ENCODE measurements around the gene TINCR. TPM values are rescaled to one million over a fixed set of nuclear protein-coding genes. Genes with fewer than 3 reads are reported as not detected.

The TINCR gene
- total RNA-seq, 1 experiment from 2014 or later: 0.21 TPM

- H3K27me3 Mint-ChIP-seq (ENCODE audit: insufficient read depth, unreplicated experiment): peaks cover 35% of the 10 kb centered on the region
- TF ChIP-seq CTCF (IDR thresholded peaks at IDR 0.05; ENCODE audit: unreplicated experiment): no peak
These were observed 45.6 kb downstream of the TINCR start for GRCh38 chr19:5522106-5522505.

GRCh38 chr19:5520501-5520900 lies 47.3 kb downstream of the TINCR start:
- POLR2A ChIA-PET: interaction anchor here (1.2 kb wide), 1 partner anchor 38 kb away, joined by 5 read pairs; no protein-coding TSS in a partner anchor
- CTCF ChIA-PET: interaction anchor here (0.6 to 1.0 kb wide), 4 partner anchors 8 to 57 kb away, joined by 3 to 5 read pairs (median 4); no protein-coding TSS in a partner anchor
- Mint-ChIP-seq H3K4me1 (ENCODE audit: insufficient read depth, unreplicated experiment) (no peaks in the 10 kb centered on the region), H3K36me3 (ENCODE audit: insufficient read depth, unreplicated experiment) (no peaks in the 10 kb centered on the region), H3K27me3 (ENCODE audit: insufficient read depth, unreplicated experiment) (peaks cover 29% of the 10 kb centered on the region), H3K9me3 (ENCODE audit: unreplicated experiment) (peaks cover 14% of the 10 kb centered on the region), H3K27ac (ENCODE audit: low read depth, unreplicated experiment) (no peak overlapping the region), H3K4me3 (ENCODE audit: unreplicated experiment) (no peak overlapping the region)
- intact Hi-C loops (cut with micrococcal nuclease): no loop called here
- TF ChIP-seq CTCF (IDR thresholded peaks at IDR 0.05; ENCODE audit: unreplicated experiment): no peak
- no TSS peak for BruUV-seq (replicated peaks)
- no peak for DNase-seq (ENCODE audit: unreplicated experiment)

More at GRCh38 chr19:5522106-5522505, 45.6 kb downstream of the TINCR start:
- H3K9me3 Mint-ChIP-seq (ENCODE audit: unreplicated experiment): no peaks in the 10 kb centered on the region
- CTCF ChIA-PET: interaction anchor here (0.6 to 0.8 kb wide), 2 partner anchors 36 to 279 kb away, joined by 3 to 7 read pairs; no protein-coding TSS in a partner anchor
- no peaks in the 10 kb centered on the region for H3K4me1 Mint-ChIP-seq (ENCODE audit: insufficient read depth, unreplicated experiment)
- intact Hi-C loops (cut with micrococcal nuclease): no loop called here
- BruUV-seq (replicated peaks): no TSS peak
- no peak for DNase-seq (ENCODE audit: unreplicated experiment)
- POLR2A ChIA-PET: no interaction called here
- H3K27ac Mint-ChIP-seq (ENCODE audit: low read depth, unreplicated experiment): no peak overlapping the region
- H3K36me3 Mint-ChIP-seq (ENCODE audit: insufficient read depth, unreplicated experiment): no peaks in the 10 kb centered on the region
- H3K4me3 Mint-ChIP-seq (ENCODE audit: unreplicated experiment): no peak overlapping the region

- intact Hi-C loops (cut with micrococcal nuclease): no loop called here
- no peak for DNase-seq (ENCODE audit: unreplicated experiment)
- no TSS peak for BruUV-seq (replicated peaks)
- H3K4me3 Mint-ChIP-seq (ENCODE audit: unreplicated experiment): no peak overlapping the region
- CTCF ChIA-PET: interaction anchor here (0.7 kb wide), 1 partner anchor 470 kb away, joined by 3 read pairs; no protein-coding TSS in a partner anchor
- POLR2A ChIA-PET: interaction anchor here (1.2 kb wide), 1 partner anchor 12 kb away, joined by 3 read pairs; no protein-coding TSS in a partner anchor
- peaks cover 14% of the 10 kb centered on the region for H3K9me3 Mint-ChIP-seq (ENCODE audit: unreplicated experiment)
- H3K27me3 Mint-ChIP-seq (ENCODE audit: insufficient read depth, unreplicated experiment): peaks cover 15% of the 10 kb centered on the region
- no peak for TF ChIP-seq CTCF (IDR thresholded peaks at IDR 0.05; ENCODE audit: unreplicated experiment)
- no peaks in the 10 kb centered on the region for H3K4me1 Mint-ChIP-seq (ENCODE audit: insufficient read depth, unreplicated experiment)
- H3K27ac Mint-ChIP-seq (ENCODE audit: low read depth, unreplicated experiment): no peak overlapping the region
- H3K36me3 Mint-ChIP-seq (ENCODE audit: insufficient read depth, unreplicated experiment): no peaks in the 10 kb centered on the region
These were observed 48.7 kb downstream of the TINCR start for GRCh38 chr19:5519076-5519475.

- no TSS peak for BruUV-seq (replicated peaks)
- CTCF ChIA-PET: interaction anchor here (0.8 to 1.0 kb wide), 2 partner anchors 11 to 20 kb away, joined by 3 to 4 read pairs; no protein-coding TSS in a partner anchor
- H3K4me1 Mint-ChIP-seq (ENCODE audit: insufficient read depth, unreplicated experiment): no peaks in the 10 kb centered on the region
These were observed 52.0 kb downstream of the TINCR start for GRCh38 chr19:5515737-5516136.

More at GRCh38 chr19:5515737-5516136, 52.0 kb downstream of the TINCR start:
- Mint-ChIP-seq H3K36me3 (ENCODE audit: insufficient read depth, unreplicated experiment) (peaks cover 7% of the 10 kb centered on the region), H3K9me3 (ENCODE audit: unreplicated experiment) (peaks cover 14% of the 10 kb centered on the region), H3K27ac (ENCODE audit: low read depth, unreplicated experiment) (no peak overlapping the region), H3K27me3 (ENCODE audit: insufficient read depth, unreplicated experiment) (no peaks in the 10 kb centered on the region), H3K4me3 (ENCODE audit: unreplicated experiment) (no peak overlapping the region)
- no peak for TF ChIP-seq CTCF (IDR thresholded peaks at IDR 0.05; ENCODE audit: unreplicated experiment)
- POLR2A ChIA-PET: no interaction called here
- no peak for DNase-seq (ENCODE audit: unreplicated experiment)
- intact Hi-C loops (cut with micrococcal nuclease): no loop called here

Data from MCF 10A (cell line).